ENCODE data around the gene PALM.

PALM gene

GRCh38 chr19:679418-680286, 29.1 kb upstream of the PALM start:
- Histone ChIP-seq H3K36me3 (ENCODE audit: control insufficient read depth in 2 of 2, insufficient read depth in 2 of 2, low read length in 2 of 2) (no peaks in the 10 kb centered on the region), H3K9me3 (ENCODE audit: control insufficient read depth in 2 of 2, low read length in 2 of 2) (no peaks in the 10 kb centered on the region), H3K9ac (ENCODE audit: low read depth in 1 of 2, low read length in 2 of 2) (peak overlapping the region; percentile 65 to 78), H3K4me1 (ENCODE audit: control insufficient read depth in 2 of 2, insufficient read depth in 2 of 2, low read length in 2 of 2) (peaks cover 13 to 14% of the 10 kb centered on the region in 2 donors), H3K4me3 (ENCODE audit: low read length in 2 of 2) (peak overlapping the region; percentile 44 to 66), H3K27ac (ENCODE audit: low read depth in 2 of 2, low read length in 2 of 2) (peak overlapping the region; percentile 71 to 87), H3K27me3 (ENCODE audit: control insufficient read depth in 2 of 2, insufficient read depth in 2 of 2, low read length in 2 of 2) (peaks cover 3 to 8% of the 10 kb centered on the region in 2 donors)

GRCh38 chr19:680287-681028, 28.3 kb upstream of the PALM start:
- Histone ChIP-seq H3K36me3 (ENCODE audit: control insufficient read depth in 2 of 2, insufficient read depth in 2 of 2, low read length in 2 of 2) (no peaks in the 10 kb centered on the region), H3K27me3 (ENCODE audit: control insufficient read depth in 2 of 2, insufficient read depth in 2 of 2, low read length in 2 of 2) (peaks cover 3 to 8% of the 10 kb centered on the region in 2 donors), H3K27ac (ENCODE audit: low read depth in 2 of 2, low read length in 2 of 2) (peak overlapping the region; percentile 87 to 88), H3K4me3 (ENCODE audit: low read length in 2 of 2) (peak overlapping the region; percentile 66 to 71), H3K9ac (ENCODE audit: low read depth in 1 of 2, low read length in 2 of 2) (peak overlapping the region; percentile 65 to 78), H3K4me1 (ENCODE audit: control insufficient read depth in 2 of 2, insufficient read depth in 2 of 2, low read length in 2 of 2) (peaks cover 10 to 12% of the 10 kb centered on the region in 2 donors), H3K9me3 (ENCODE audit: control insufficient read depth in 2 of 2, low read length in 2 of 2) (no peaks in the 10 kb centered on the region)

GRCh38 chr19:681029-682019, 27.4 kb upstream of the PALM start:
- Histone ChIP-seq H3K9me3 (ENCODE audit: control insufficient read depth in 2 of 2, low read length in 2 of 2) (no peaks in the 10 kb centered on the region), H3K27ac (ENCODE audit: low read depth in 2 of 2, low read length in 2 of 2) (peak overlapping the region; percentile 83 to 88), H3K4me1 (ENCODE audit: control insufficient read depth in 2 of 2, insufficient read depth in 2 of 2, low read length in 2 of 2) (peaks cover 5 to 7% of the 10 kb centered on the region in 2 donors), H3K9ac (ENCODE audit: low read depth in 1 of 2, low read length in 2 of 2) (no peak overlapping the region), H3K27me3 (ENCODE audit: control insufficient read depth in 2 of 2, insufficient read depth in 2 of 2, low read length in 2 of 2) (peaks cover 3 to 8% of the 10 kb centered on the region in 2 donors), H3K36me3 (ENCODE audit: control insufficient read depth in 2 of 2, insufficient read depth in 2 of 2, low read length in 2 of 2) (no peaks in the 10 kb centered on the region), H3K4me3 (ENCODE audit: low read length in 2 of 2) (peak overlapping the region in 1 of 2 donors; percentile 65)

GRCh38 chr19:682678-683320, 25.9 kb upstream of the PALM start:
- Histone ChIP-seq H3K4me3 (ENCODE audit: low read length in 2 of 2) (no peak overlapping the region), H3K27me3 (ENCODE audit: control insufficient read depth in 2 of 2, insufficient read depth in 2 of 2, low read length in 2 of 2) (peaks cover 0 to 2% of the 10 kb centered on the region in 2 donors), H3K27ac (ENCODE audit: low read depth in 2 of 2, low read length in 2 of 2) (no peak overlapping the region), H3K9me3 (ENCODE audit: control insufficient read depth in 2 of 2, low read length in 2 of 2) (no peaks in the 10 kb centered on the region), H3K4me1 (ENCODE audit: control insufficient read depth in 2 of 2, insufficient read depth in 2 of 2, low read length in 2 of 2) (peaks cover 1 to 7% of the 10 kb centered on the region in 2 donors), H3K9ac (ENCODE audit: low read depth in 1 of 2, low read length in 2 of 2) (no peak overlapping the region), H3K36me3 (ENCODE audit: control insufficient read depth in 2 of 2, insufficient read depth in 2 of 2, low read length in 2 of 2) (no peaks in the 10 kb centered on the region)

- no peak overlapping the region for H3K27ac ChIP-seq (ENCODE audit: low read depth in 2 of 2, low read length in 2 of 2)
- H3K27me3 ChIP-seq (ENCODE audit: control insufficient read depth in 2 of 2, insufficient read depth in 2 of 2, low read length in 2 of 2) = no peaks in the 10 kb centered on the region
- H3K4me1 ChIP-seq (ENCODE audit: control insufficient read depth in 2 of 2, insufficient read depth in 2 of 2, low read length in 2 of 2) = no peaks in the 10 kb centered on the region
- no peaks in the 10 kb centered on the region for H3K9me3 ChIP-seq (ENCODE audit: control insufficient read depth in 2 of 2, low read length in 2 of 2)
- no peaks in the 10 kb centered on the region for H3K36me3 ChIP-seq (ENCODE audit: control insufficient read depth in 2 of 2, insufficient read depth in 2 of 2, low read length in 2 of 2)
- no peak overlapping the region for H3K4me3 ChIP-seq (ENCODE audit: low read length in 2 of 2)
- no peak overlapping the region for H3K9ac ChIP-seq (ENCODE audit: low read depth in 1 of 2, low read length in 2 of 2)
These were observed 23.2 kb upstream of the PALM start for GRCh38 chr19:685454-685931.

GRCh38 chr19:686589-687297, 22.0 kb upstream of the PALM start:
- H3K27me3 ChIP-seq (ENCODE audit: control insufficient read depth in 2 of 2, insufficient read depth in 2 of 2, low read length in 2 of 2) = no peaks in the 10 kb centered on the region
- H3K36me3 ChIP-seq (ENCODE audit: control insufficient read depth in 2 of 2, insufficient read depth in 2 of 2, low read length in 2 of 2) = no peaks in the 10 kb centered on the region
- no peak overlapping the region for H3K4me3 ChIP-seq (ENCODE audit: low read length in 2 of 2)
- no peak overlapping the region for H3K27ac ChIP-seq (ENCODE audit: low read depth in 2 of 2, low read length in 2 of 2)
- no peaks in the 10 kb centered on the region for H3K4me1 ChIP-seq (ENCODE audit: control insufficient read depth in 2 of 2, insufficient read depth in 2 of 2, low read length in 2 of 2)
- H3K9me3 ChIP-seq (ENCODE audit: control insufficient read depth in 2 of 2, low read length in 2 of 2) = no peaks in the 10 kb centered on the region
- no peak overlapping the region for H3K9ac ChIP-seq (ENCODE audit: low read depth in 1 of 2, low read length in 2 of 2)

- Histone ChIP-seq H3K27ac (ENCODE audit: low read depth in 2 of 2, low read length in 2 of 2) (no peak overlapping the region), H3K36me3 (ENCODE audit: control insufficient read depth in 2 of 2, insufficient read depth in 2 of 2, low read length in 2 of 2) (no peaks in the 10 kb centered on the region), H3K4me3 (ENCODE audit: low read length in 2 of 2) (no peak overlapping the region), H3K9ac (ENCODE audit: low read depth in 1 of 2, low read length in 2 of 2) (no peak overlapping the region), H3K27me3 (ENCODE audit: control insufficient read depth in 2 of 2, insufficient read depth in 2 of 2, low read length in 2 of 2) (no peaks in the 10 kb centered on the region), H3K4me1 (ENCODE audit: control insufficient read depth in 2 of 2, insufficient read depth in 2 of 2, low read length in 2 of 2) (no peaks in the 10 kb centered on the region), H3K9me3 (ENCODE audit: control insufficient read depth in 2 of 2, low read length in 2 of 2) (no peaks in the 10 kb centered on the region)
These were observed 21.1 kb upstream of the PALM start for GRCh38 chr19:687569-688166.

GRCh38 chr19:688214-688613, 20.5 kb upstream of the PALM start:
- no peaks in the 10 kb centered on the region for H3K9me3 ChIP-seq (ENCODE audit: control insufficient read depth in 2 of 2, low read length in 2 of 2)
- H3K27me3 ChIP-seq (ENCODE audit: control insufficient read depth in 2 of 2, insufficient read depth in 2 of 2, low read length in 2 of 2) = no peaks in the 10 kb centered on the region
- H3K27ac ChIP-seq (ENCODE audit: low read depth in 2 of 2, low read length in 2 of 2) = no peak overlapping the region
- no peaks in the 10 kb centered on the region for H3K36me3 ChIP-seq (ENCODE audit: control insufficient read depth in 2 of 2, insufficient read depth in 2 of 2, low read length in 2 of 2)
- H3K9ac ChIP-seq (ENCODE audit: low read depth in 1 of 2, low read length in 2 of 2) = no peak overlapping the region
- H3K4me1 ChIP-seq (ENCODE audit: control insufficient read depth in 2 of 2, insufficient read depth in 2 of 2, low read length in 2 of 2) = no peaks in the 10 kb centered on the region
- no peak overlapping the region for H3K4me3 ChIP-seq (ENCODE audit: low read length in 2 of 2)
